ENCODE data around the gene AADACL2.
"Not testable (repeated sequence)": the region's sequence is repeated elsewhere in the genome, so short reads cannot be mapped to it uniquely, and the experiment has no call there.

Gene AADACL2

DNA sequence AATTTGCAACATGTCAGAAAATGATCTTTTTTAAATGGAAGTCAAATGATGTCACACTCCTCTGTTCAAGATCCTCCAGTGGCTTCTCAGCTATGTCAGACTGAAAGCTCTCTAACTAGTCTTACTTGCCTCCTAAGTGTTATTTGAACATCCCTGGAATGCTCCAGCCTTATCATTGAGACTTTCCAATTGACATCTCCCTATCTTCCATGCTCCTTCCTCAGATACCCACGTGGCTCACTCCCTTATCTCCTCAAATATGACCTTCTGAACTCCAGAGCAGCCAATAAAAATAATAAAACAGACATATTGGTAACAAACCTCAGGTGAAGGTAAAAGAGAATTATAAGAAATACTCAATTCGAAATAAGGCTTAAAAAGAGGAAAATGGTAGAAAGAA lies 54.7 kb downstream of the AADACL2 start:
- Histone ChIP-seq H3K9me3 (replicated peaks; ENCODE audit: low read length) (no peaks in the 10 kb centered on the region), H3K4me1 (ENCODE audit: control insufficient read depth, insufficient read depth, low read length) (no peaks in the 10 kb centered on the region), H3K9ac (ENCODE audit: low read depth, low read length) (no peak overlapping the region), H3K36me3 (ENCODE audit: insufficient read depth, low read length) (no peaks in the 10 kb centered on the region), H3K4me3 (ENCODE audit: low read length) (no peak overlapping the region), H3K4me2 (ENCODE audit: low read length) (no peak overlapping the region), H3K27me3 (ENCODE audit: control insufficient read depth, insufficient read depth, low read length) (no peaks in the 10 kb centered on the region)

DNA sequence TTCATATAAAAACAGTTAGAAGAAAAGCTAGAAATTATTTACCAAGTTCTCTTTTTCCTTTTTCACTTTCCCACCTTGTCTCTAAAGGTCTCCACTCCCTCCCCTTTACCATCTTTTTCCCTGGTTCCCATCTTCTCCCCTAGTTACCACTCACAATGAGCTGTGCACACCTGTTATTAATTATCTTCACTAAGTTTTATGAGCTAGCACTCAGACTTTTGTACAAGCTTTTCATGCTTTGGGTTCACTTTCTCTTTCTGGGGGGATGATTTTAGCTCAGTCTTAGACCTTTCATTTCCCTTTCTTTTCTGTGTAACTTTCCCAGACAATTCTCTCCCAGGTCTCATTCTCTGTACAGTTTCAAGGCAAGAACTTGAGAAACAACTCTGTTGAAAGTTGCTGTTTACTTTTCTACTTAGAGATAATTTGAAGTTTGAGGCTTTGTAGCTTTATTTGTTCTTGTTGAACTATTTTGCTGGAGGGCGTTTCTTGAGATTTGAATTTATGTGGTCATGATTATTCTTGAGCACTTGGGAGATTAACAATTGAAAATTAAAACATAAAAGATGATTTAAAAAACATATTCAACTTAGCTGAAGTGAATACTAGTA lies 56.2 kb downstream of the AADACL2 start:
- H3K9ac ChIP-seq (ENCODE audit: low read depth, low read length): no peak overlapping the region
- no peak overlapping the region for H3K4me3 ChIP-seq (ENCODE audit: low read length)
- H3K9me3 ChIP-seq (replicated peaks; ENCODE audit: low read length): no peaks in the 10 kb centered on the region

DNA sequence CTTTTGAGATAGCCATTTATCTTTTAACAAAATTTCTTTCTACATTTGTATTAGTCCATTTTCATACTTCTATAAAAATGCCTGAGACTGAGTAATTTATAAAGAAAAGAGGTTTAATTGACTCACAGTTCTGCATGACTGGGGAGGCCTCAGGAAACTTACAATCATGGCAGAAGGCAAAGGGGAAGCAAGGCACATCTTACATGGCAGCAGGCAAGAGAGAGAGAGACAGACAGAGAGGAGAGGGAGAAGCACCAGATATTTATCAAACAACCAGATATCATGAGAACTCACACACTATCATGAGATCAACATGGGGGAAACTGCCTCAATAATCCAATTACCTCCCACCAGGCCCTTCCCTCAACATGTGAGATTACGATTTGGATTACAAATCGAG lies 57.0 kb downstream of the AADACL2 start:
- not testable (repeated sequence) for H3K4me1 ChIP-seq (ENCODE audit: control insufficient read depth, insufficient read depth, low read length); H3K27me3 ChIP-seq (ENCODE audit: control insufficient read depth, insufficient read depth, low read length); H3K4me3 ChIP-seq (ENCODE audit: low read length); H3K9ac ChIP-seq (ENCODE audit: low read depth, low read length); H3K4me2 ChIP-seq (ENCODE audit: low read length); H3K36me3 ChIP-seq (ENCODE audit: insufficient read depth, low read length); H3K9me3 ChIP-seq (replicated peaks; ENCODE audit: low read length)

More for the DNA sequence above, 56.2 kb downstream of the AADACL2 start:
- no peaks in the 10 kb centered on the region for H3K27me3 ChIP-seq (ENCODE audit: control insufficient read depth, insufficient read depth, low read length)
- no peaks in the 10 kb centered on the region for H3K36me3 ChIP-seq (ENCODE audit: insufficient read depth, low read length)
- no peak overlapping the region for H3K4me2 ChIP-seq (ENCODE audit: low read length)
- H3K4me1 ChIP-seq (ENCODE audit: control insufficient read depth, insufficient read depth, low read length): no peaks in the 10 kb centered on the region

DNA sequence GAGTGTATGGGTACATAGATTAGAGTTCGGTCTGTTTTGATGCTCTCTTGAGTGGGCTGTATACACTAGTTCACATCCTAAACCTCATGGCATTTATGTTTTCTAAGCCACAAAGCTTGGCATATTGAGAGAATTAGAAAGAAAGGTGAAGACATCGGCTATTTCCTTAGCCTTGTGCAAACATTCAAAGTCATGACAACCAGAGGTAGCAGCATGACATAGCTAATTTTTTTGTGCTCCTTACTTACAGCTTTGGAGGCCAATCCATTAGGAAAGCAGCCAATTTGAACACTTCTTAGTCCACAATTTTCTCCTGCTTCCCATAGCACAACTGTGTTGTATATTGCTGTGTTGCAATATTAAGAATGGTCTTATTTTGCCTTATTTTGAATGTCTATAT lies 58.7 kb downstream of the AADACL2 start:
- no peaks in the 10 kb centered on the region for H3K27me3 ChIP-seq (ENCODE audit: control insufficient read depth, insufficient read depth, low read length)
- H3K4me1 ChIP-seq (ENCODE audit: control insufficient read depth, insufficient read depth, low read length): no peaks in the 10 kb centered on the region
- H3K36me3 ChIP-seq (ENCODE audit: insufficient read depth, low read length): no peaks in the 10 kb centered on the region
- no peak overlapping the region for H3K4me3 ChIP-seq (ENCODE audit: low read length)
- no peak overlapping the region for H3K9ac ChIP-seq (ENCODE audit: low read depth, low read length)
- no peaks in the 10 kb centered on the region for H3K9me3 ChIP-seq (replicated peaks; ENCODE audit: low read length)
- no peak overlapping the region for H3K4me2 ChIP-seq (ENCODE audit: low read length)

DNA sequence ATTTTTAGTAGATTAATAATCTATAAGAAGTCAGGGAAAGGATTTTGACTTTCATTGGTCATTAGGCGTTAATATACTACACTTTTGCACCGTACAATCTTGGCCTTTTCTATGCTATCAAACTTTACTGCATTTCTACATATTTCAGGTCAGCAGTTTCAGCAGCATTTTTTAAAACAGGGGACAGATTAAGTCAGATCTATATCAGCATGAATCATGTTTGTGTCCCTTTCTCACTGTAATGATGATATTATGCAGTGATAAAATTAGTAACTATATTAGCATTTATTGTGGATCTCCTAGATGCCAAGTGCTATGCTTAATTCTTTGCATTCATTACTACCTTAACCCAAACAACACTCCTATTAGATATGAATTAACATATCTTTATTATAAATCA lies 59.9 kb downstream of the AADACL2 start:
- Histone ChIP-seq H3K36me3 (ENCODE audit: insufficient read depth, low read length) (no peaks in the 10 kb centered on the region), H3K9me3 (replicated peaks; ENCODE audit: low read length) (no peaks in the 10 kb centered on the region), H3K9ac (ENCODE audit: low read depth, low read length) (no peak overlapping the region), H3K27me3 (ENCODE audit: control insufficient read depth, insufficient read depth, low read length) (no peaks in the 10 kb centered on the region), H3K4me3 (ENCODE audit: low read length) (no peak overlapping the region), H3K4me2 (ENCODE audit: low read length) (no peak overlapping the region), H3K4me1 (ENCODE audit: control insufficient read depth, insufficient read depth, low read length) (no peaks in the 10 kb centered on the region)

DNA sequence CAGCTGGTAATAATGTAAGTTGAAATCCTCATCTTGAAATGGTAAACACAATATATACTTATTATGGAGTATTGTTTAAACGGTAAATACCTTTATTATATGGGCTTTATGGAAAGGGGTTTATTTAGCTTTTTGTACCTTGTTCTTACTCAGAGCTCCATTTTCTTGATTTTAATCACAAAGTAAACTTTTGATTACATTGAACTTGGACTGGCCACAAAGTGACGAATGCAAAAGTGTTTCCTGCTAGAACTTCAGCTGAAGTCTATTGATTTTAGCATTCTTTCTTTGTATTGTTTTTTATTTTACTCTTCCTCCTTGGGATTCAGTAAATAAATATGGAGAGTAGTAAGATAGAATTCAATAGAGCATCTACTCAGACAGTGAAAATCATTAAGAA lies 60.4 kb downstream of the AADACL2 start:
- Histone ChIP-seq H3K9me3 (replicated peaks; ENCODE audit: low read length) (no peaks in the 10 kb centered on the region), H3K4me1 (ENCODE audit: control insufficient read depth, insufficient read depth, low read length) (no peaks in the 10 kb centered on the region), H3K27me3 (ENCODE audit: control insufficient read depth, insufficient read depth, low read length) (no peaks in the 10 kb centered on the region), H3K4me2 (ENCODE audit: low read length) (no peak overlapping the region), H3K9ac (ENCODE audit: low read depth, low read length) (no peak overlapping the region), H3K36me3 (ENCODE audit: insufficient read depth, low read length) (no peaks in the 10 kb centered on the region), H3K4me3 (ENCODE audit: low read length) (no peak overlapping the region)

DNA sequence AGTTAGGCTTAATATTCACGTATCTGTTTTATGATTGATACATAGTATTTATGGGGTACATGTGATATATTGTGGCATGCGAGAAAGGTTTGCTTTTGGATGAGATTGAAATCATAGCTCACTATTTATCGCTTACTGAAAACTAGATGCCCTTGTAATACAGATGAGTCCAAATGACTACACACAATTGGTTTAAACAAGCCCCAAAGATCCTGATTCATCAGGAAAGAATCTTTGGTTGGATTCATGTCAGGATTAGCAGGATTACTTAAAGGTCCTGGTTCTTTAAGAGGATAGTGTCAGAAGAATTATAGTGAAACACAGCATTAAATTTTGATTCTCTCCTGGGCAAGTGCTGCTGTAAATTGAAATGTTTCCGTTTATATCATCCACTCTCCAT lies 61.5 kb downstream of the AADACL2 start:
- H3K4me3 ChIP-seq (ENCODE audit: low read length): no peak overlapping the region
- no peaks in the 10 kb centered on the region for H3K4me1 ChIP-seq (ENCODE audit: control insufficient read depth, insufficient read depth, low read length)
- H3K9me3 ChIP-seq (replicated peaks; ENCODE audit: low read length): no peaks in the 10 kb centered on the region
- no peak overlapping the region for H3K9ac ChIP-seq (ENCODE audit: low read depth, low read length)
- no peaks in the 10 kb centered on the region for H3K36me3 ChIP-seq (ENCODE audit: insufficient read depth, low read length)
- no peak overlapping the region for H3K4me2 ChIP-seq (ENCODE audit: low read length)
- no peaks in the 10 kb centered on the region for H3K27me3 ChIP-seq (ENCODE audit: control insufficient read depth, insufficient read depth, low read length)

DNA sequence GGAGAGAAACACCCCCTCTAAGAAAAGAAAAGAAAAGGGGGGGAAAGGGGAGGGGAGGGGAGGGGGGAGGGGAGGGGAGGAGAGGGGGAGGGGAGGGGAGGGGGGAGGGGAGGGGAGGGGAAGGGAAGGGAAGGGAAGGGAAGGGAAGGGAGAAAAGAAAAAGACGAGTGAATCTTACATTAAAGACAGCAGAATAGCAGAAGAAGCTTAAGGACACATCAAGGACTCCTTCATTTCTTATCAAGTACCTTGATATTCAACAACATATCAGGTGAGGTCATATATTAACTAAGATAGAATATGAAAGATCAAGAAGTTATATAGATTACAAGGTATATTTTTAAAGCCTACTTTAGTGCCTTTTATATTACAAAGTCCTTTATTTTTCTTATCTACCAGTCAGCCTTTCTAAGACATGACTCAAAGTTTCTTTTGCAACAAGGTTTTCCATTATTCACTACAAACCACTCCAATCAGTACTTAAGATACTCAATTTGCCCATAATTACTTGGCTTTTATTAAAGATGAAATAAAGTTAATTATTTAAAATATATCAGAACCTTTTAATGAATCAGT lies 62.5 kb downstream of the AADACL2 start:
- Histone ChIP-seq H3K4me3 (ENCODE audit: low read length) (no peak overlapping the region), H3K9me3 (replicated peaks; ENCODE audit: low read length) (no peaks in the 10 kb centered on the region), H3K36me3 (ENCODE audit: insufficient read depth, low read length) (no peaks in the 10 kb centered on the region)

DNA sequence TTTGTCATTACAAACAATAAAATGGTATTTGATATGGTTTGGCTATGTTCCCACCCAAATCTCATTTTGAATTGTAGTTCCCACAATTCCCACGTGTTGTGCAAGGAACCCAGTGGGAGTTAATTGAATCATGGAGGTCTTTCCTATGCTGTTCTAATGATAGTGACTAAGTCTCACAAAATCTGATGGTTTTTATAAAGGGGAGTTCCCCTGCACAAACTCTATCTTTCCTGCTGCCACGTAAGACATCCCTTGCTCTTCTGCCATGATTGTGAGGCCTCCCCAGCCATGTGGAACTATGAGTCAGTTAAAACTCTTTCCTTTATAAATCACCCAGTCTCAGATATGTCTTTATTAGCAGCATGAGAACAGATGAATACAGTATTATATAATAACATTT lies 64.7 kb downstream of the AADACL2 start:
- H3K4me3 ChIP-seq (ENCODE audit: low read length): no peak overlapping the region
- H3K9me3 ChIP-seq (replicated peaks; ENCODE audit: low read length): no peaks in the 10 kb centered on the region
- no peaks in the 10 kb centered on the region for H3K27me3 ChIP-seq (ENCODE audit: control insufficient read depth, insufficient read depth, low read length)
- H3K36me3 ChIP-seq (ENCODE audit: insufficient read depth, low read length): no peaks in the 10 kb centered on the region
- H3K4me1 ChIP-seq (ENCODE audit: control insufficient read depth, insufficient read depth, low read length): no peaks in the 10 kb centered on the region
- H3K9ac ChIP-seq (ENCODE audit: low read depth, low read length): no peak overlapping the region
- H3K4me2 ChIP-seq (ENCODE audit: low read length): no peak overlapping the region

More for the DNA sequence above, 62.5 kb downstream of the AADACL2 start:
- no peaks in the 10 kb centered on the region for H3K4me1 ChIP-seq (ENCODE audit: control insufficient read depth, insufficient read depth, low read length)
- H3K27me3 ChIP-seq (ENCODE audit: control insufficient read depth, insufficient read depth, low read length): no peaks in the 10 kb centered on the region
- H3K9ac ChIP-seq (ENCODE audit: low read depth, low read length): no peak overlapping the region
- no peak overlapping the region for H3K4me2 ChIP-seq (ENCODE audit: low read length)

DNA sequence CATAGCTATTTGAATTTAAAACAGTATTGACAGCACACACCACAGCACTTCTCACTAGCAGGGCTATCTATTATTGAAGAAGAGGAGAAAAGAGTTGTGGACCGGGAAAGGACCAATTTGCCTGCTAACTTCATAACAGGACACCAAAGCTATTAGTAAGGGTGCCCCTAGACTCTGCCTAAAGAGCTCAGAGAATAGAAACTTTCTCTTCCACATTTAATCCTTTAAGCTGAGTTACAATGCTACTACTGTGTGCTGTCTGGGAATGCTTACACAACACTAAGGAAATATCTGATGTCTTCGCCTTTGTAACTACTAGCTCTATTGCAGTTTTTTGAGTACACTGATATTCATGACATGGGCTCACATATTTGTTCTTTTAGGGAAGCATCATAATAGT lies 66.7 kb downstream of the AADACL2 start:
- no peaks in the 10 kb centered on the region for H3K27me3 ChIP-seq (ENCODE audit: control insufficient read depth, insufficient read depth, low read length)
- H3K36me3 ChIP-seq (ENCODE audit: insufficient read depth, low read length): no peaks in the 10 kb centered on the region
- no peak overlapping the region for H3K9ac ChIP-seq (ENCODE audit: low read depth, low read length)
- H3K4me2 ChIP-seq (ENCODE audit: low read length): no peak overlapping the region
- no peaks in the 10 kb centered on the region for H3K9me3 ChIP-seq (replicated peaks; ENCODE audit: low read length)
- H3K4me3 ChIP-seq (ENCODE audit: low read length): no peak overlapping the region
- H3K4me1 ChIP-seq (ENCODE audit: control insufficient read depth, insufficient read depth, low read length): no peaks in the 10 kb centered on the region

DNA sequence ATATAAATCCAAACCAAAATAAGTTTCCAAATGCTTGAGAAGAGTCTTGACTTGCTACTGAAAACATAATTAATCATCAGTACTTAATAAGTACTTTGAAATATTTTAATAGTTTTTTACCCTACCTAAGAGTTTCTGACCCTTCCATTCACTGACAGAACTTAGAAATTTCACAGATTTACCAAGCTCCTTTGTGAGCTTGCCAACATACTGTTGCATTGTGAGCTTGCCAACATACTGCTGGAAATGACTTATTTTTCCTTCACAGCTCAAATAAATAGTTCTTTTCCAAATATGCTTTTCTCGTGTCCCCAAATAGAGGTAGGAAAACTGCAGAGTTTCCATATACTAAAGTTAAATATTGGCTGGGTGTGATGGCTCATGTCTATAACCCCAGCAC lies 70.5 kb downstream of the AADACL2 start:
- H3K27me3 ChIP-seq (ENCODE audit: control insufficient read depth, insufficient read depth, low read length): no peaks in the 10 kb centered on the region
- no peaks in the 10 kb centered on the region for H3K9me3 ChIP-seq (replicated peaks; ENCODE audit: low read length)

DNA sequence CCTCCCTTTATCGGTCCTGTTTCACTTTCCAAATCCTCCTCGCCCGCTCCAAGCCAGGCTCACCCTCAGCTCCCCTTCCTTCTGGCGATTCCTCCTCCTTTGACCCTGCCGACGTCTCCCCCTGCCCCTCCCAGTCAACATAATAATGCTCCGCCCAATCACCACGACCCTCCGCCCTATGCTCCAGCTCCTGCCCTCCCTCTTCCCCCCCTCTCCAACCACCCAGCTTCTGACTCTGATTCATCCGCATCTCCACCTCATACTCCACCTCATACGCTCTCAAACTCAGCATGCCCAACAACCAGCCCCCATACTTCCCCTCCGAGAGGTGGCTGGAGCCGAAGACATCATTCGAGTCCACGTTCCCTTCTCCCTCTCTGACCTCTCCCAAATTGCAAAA lies 73.1 kb downstream of the AADACL2 start:
- Histone ChIP-seq H3K9ac (ENCODE audit: low read depth, low read length) (no peak overlapping the region), H3K4me1 (ENCODE audit: control insufficient read depth, insufficient read depth, low read length) (no peaks in the 10 kb centered on the region), H3K36me3 (ENCODE audit: insufficient read depth, low read length) (no peaks in the 10 kb centered on the region), H3K4me2 (ENCODE audit: low read length) (no peak overlapping the region), H3K4me3 (ENCODE audit: low read length) (no peak overlapping the region), H3K9me3 (replicated peaks; ENCODE audit: low read length) (no peaks in the 10 kb centered on the region), H3K27me3 (ENCODE audit: control insufficient read depth, insufficient read depth, low read length) (no peaks in the 10 kb centered on the region)

More for the DNA sequence above, 70.5 kb downstream of the AADACL2 start:
- no peak overlapping the region for H3K4me3 ChIP-seq (ENCODE audit: low read length)
- H3K4me2 ChIP-seq (ENCODE audit: low read length): no peak overlapping the region
- no peaks in the 10 kb centered on the region for H3K4me1 ChIP-seq (ENCODE audit: control insufficient read depth, insufficient read depth, low read length)
- no peaks in the 10 kb centered on the region for H3K36me3 ChIP-seq (ENCODE audit: insufficient read depth, low read length)
- no peak overlapping the region for H3K9ac ChIP-seq (ENCODE audit: low read depth, low read length)

Data from skeletal muscle satellite cell (primary cell).